ENCODE data around the gene PGS1.

PGS1 gene

DNA sequence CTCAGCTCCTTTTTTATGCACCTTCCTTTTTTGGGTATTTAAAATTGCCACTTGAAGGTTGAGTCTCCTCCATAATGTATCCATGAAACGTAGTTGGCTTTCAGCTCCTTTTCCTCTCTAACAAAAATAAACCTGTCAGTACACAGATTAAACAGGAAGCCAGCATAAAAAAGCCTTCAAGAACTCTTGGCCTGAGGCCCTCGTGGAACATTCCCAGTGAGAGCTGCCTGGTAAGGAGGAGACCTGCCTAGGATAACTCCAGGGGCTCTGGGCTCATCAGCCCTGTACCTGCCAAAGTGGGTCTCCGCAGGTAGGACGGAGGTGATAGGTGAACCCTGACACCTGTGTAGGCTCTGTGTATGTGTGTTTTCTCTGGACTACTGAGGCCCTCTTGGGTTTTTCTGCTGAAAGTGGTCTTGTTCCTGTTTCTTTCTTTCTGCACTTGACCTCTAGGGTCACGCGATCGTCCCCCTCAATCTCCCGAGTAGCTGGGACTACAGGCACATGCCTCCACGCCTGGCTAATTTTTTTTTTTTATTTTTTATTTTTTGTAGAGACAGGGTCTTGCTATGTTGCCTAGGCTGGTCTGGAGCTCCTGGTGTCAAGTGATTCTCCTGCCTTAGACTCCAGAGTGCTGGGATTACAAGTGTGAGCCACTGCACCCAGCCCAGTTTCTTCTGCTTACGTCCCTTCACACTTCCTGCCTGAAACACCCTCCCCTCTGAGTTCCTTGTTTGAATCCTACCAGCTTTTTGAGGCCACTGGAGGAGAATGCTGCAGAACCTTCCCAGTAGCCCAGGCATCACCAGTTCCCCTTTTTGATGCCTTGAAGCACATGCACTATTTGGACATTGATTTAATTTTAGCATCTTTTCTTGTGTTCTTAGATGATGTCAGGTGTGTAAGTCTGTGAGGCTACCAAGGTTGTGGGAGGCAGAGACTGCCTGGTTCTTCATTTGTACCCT, 9.8 kb downstream of the PGS1 start:
- no peak for DNase-seq (ENCODE audit: low read depth in 2 of 2)

DNA sequence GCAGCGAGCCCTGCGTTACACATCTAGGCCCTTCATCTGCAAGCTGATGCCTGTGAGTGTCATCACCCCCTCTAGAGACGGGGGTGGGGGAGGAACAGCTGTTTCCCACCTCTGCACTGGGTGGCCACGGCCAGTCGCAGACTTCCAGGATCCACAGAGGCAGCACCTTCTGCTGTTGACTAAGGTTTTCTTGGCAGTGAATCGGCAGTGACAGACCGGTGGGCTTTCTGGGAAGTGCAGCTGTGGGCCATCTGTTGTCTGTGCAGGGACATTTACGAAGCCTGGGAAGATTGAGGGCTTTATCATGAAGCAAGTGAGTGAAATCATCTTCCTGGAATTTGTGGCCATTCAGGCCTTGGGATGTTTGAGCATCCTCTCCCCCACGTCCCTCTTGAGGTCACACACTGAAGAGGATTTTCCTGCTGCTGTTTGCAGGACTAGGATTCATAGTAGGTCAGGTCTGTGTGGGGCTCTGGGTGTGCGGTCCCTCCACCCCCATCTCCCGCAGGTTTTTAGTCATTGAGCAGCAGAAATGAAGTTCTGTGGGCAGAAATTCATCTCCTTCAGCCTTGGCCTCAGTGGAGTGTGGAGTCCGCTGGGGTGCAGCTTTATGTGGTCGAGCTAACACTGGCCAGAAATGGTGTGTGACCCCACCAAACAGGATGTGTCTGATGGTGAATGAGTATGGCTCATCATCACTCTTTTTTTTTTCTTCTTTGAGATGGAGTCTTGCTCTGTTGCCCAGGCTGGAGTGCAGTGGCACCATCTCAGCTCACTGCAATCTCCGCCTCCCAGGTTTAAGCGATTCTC, 12.0 kb downstream of the PGS1 start:
- DNase-seq (ENCODE audit: low read depth in 2 of 2), result peak; percentile 93 to 94

DNA sequence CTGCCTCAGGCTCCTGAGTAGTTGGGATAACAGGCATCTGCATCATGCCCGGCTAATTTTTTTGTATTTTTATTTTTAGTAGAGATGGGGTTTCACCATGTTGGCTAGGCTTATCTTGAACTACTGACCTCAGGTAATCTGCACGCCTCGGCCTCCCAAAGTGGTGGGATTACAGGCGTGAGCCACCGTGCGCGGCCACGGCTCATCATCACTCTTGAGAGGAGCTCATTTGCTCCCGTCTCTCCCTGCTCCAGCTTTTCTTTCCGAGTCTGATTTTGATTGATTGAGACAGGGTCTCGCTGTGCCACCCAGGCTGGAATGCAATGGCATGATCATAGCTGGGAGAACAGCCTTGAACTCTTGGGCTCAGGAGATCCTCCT, 12.6 kb downstream of the PGS1 start:
- no peak for DNase-seq (ENCODE audit: low read depth in 2 of 2)

DNA sequence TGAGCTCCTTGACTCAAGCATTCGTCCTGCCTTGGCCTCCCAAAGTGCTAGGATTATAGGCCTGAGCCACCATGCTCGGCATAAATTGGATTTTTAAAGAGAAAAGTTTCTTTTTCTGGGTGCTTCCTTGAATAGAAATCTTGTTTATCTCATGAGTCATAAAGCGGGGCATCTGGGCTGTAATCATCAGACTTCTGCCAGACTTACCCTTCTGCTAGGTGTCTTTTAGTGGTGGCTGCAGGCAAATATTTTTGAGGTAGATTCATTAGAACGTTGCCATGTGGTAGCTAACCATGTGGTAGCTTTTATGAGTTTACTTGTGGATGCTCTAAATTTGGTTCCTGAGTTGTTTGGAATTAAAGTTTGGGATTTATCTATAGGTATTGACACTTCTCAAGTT, 13.4 kb downstream of the PGS1 start:
- no peak for DNase-seq (ENCODE audit: low read depth in 2 of 2)

DNA sequence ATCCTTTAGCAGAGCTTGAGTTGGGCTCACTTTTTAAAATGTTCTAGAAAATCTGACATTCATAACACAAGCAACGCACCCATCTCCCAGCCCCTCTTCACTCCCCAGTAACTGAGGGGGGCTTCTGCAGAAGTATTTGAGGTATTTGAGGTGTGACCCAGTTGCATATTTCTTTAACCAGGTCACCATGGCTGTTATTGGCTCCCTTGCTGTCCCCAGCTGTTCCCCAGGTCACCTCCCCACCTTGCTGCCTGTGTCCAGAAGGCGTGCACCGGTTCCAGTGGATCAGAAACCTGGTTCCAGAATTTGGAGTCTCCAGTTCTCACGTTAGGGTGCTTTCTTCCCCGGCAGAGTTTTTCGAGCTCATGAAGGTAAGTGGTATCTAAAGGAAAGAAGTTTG, 13.8 kb downstream of the PGS1 start:
- DNase-seq (ENCODE audit: low read depth in 2 of 2), result no peak

DNA sequence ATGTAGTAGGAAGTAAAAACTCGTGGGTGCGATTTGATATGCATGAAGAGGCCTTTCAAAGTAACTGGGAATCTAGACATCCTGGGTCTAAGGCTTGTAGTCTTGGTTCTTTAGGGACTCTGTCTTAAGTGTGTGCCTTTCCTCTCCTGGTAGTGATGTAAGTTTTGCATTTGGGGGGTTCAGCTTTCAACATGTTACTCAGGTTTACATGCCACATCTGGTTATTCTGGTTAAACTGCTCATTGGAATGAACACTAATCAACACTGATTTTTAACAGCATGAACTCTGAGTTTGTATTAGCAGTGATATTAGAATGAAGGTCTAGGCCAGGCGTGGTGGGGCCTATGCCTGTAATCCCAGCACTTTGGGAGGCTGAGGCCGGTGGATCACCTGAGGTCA, 15.1 kb downstream of the PGS1 start:
- DNase-seq (ENCODE audit: low read depth in 2 of 2), result no peak

DNA sequence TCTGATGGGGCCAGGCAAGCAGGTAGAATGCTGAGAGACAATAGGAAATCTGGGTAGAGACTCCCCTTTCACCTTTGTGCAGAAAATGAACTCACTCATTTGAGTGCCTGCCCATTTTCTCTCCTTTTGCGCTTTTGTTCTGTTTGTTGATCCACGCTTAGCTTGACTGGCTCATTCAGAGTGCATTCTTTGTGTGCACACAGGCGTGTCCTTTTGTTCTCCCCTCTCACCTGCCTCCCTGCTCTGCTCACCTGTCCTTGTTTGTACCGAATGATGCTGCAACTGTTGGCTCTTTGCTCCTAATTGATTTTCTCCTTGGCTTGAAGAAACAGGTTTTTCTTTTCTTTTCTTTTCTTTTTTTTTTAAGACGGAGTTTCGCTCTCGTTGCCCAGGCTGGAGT, 15.8 kb downstream of the PGS1 start:
- DNase-seq (ENCODE audit: low read depth in 2 of 2), result no peak

DNA sequence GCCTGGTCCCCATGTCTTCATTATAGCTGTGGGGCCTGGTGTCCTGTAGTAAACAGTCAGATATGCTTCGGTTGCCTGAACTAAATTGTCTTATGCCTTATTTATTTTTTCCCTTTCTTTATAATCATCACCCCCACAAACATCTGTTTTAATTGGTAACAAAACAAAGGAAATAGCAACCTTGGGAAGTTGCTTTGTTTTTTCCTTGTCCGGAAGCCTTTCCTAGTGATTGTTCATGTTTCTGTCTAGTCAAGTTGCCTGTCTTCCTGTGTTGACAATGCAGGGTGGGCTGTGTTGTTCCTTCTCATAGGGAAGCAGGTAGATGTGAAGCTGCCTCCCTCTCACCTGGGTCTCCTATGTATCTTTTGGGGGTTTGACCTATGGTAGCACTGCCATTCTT, 16.7 kb downstream of the PGS1 start:
- DNase-seq (ENCODE audit: low read depth in 2 of 2), result no peak

DNA sequence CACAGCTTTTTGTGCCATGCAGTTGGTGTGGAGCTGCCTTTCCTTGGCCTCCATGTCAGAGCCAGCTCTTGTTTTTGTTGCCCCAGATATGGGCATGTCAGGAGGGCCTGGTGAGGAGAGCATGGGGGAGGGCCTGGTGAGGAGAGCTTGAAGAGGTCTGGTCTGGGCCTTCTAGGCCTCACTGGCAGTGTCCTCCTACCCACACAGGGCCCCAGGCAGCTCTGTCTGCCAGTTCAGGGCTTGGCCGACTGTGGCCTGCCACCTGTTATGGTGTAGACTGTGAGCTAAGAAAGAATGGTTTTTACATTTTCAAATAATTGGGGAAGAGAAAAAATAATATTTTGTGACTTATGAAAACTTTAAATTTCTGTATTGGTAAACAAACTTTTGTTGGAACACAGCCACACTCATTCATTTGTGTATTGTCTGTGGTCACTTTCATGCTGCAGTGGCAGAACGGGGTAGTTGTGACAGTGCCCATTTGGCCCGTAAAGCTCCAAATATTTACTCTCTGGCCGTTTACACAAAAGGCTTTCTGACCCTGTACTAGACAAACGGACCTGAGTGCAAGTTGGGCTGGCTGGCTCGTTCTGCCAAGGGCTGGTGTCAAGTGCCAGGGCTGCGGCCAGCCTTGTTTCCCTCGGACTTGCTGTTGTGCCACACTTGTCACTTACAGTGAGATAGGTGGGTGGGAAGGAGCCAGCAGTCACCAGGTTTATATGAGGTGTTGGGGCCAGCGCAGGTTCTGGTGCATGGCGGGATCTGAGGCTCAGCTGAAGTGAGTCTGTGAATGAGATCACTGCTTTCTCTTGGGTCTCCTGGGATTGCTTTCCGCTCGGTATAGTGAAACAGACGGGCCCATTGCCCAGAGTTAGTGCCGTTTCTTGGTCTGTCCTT, 18.2 kb downstream of the PGS1 start:
- DNase-seq (ENCODE audit: low read depth in 2 of 2), result no peak

DNA sequence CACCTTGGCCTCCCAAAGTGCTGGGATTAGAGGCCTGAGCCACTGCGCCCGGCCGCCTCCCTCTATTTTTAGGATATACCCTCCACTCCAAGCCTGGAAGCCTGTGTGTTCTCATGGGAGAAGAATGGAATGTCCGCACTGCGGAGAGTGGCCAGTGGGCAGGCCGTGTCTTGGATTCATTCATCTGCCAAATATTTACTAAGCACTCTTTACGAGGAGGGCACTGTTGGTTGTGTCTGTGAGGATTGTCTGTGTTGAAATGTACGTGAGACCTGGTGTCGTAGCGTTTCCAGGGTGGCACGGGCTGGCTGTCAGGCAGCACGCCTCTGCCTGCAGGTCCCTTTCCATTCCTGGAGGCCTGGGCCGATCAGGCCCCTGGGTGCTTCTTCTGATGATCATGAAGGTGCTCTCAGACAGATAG, 19.2 kb downstream of the PGS1 start:
- DNase-seq (ENCODE audit: low read depth in 2 of 2), result no peak

DNA sequence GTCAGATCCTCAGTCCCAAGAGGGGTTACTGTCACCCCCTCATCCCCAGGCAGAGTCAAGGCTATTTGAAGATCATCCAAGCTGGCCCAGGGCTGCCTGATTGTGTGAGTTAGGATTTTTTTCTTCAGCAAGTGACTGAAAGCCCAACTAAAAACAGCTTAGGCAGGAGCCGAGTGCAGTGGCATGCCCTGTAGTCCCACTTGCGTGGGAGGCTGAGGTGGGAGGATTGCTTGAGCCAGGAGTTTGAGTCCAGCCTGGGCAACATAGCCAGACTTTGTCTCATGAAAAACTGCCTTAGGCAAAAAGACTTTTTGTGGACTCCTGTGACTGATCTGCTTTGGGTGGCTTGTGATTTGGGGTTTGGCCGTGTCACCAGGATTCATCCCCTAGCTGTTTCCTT, 19.9 kb downstream of the PGS1 start:
- no peak for DNase-seq (ENCODE audit: low read depth in 2 of 2)

DNA sequence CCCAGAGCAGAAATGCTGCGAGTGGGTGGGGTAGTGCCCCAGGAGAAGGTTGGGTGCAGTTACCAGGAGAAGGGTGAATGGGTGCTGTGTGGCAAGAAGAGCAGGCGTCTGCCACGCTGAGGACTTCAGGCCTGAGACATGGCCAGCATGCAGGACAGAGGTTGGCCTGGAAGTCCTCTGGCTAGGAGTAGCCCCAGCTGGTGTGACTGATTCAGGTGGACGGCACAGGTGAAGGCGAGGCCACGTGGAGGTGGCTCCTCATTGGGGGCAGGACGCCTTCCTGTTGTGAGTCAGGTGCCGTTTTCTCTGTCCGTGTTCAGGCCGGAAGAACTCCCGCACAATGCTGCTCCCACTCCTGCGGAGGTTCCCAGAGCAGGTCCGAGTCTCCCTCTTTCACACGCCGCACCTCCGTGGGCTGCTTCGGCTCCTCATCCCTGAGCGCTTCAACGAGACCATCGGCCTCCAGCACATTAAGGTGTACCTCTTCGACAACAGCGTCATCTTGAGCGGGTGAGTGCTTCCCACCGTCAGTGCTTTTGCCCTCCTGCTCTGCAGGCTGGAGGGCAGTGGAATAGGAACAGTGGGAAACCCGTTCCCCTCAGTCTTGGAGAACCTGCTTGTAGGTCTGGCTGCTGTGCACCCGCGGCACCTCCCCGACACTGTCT, 20.7 kb downstream of the PGS1 start:
- DNase-seq (ENCODE audit: low read depth in 2 of 2), result no peak

DNA sequence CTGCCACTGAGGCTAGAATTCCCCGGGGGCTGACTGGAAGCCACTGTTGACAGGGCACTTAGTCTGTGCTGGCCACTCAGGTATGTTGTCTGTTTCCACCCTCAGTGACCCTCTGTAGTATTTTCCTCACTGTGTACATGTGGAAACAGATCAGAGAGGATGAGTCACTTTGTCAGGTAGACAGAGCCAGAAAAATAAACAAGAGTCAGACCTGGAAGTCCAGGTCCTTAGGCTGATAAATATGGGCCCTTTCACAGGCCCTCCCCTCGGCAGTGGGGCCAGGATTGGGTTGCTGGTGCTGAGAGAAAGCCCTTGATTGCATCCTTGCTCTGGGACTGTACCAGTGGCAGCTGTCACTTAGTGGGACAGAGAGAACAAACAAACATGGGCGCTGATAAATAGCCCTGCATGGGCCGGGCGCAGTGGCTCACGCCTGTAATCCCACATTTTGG, 21.3 kb downstream of the PGS1 start:
- DNase-seq (ENCODE audit: low read depth in 2 of 2), result no peak

DNA sequence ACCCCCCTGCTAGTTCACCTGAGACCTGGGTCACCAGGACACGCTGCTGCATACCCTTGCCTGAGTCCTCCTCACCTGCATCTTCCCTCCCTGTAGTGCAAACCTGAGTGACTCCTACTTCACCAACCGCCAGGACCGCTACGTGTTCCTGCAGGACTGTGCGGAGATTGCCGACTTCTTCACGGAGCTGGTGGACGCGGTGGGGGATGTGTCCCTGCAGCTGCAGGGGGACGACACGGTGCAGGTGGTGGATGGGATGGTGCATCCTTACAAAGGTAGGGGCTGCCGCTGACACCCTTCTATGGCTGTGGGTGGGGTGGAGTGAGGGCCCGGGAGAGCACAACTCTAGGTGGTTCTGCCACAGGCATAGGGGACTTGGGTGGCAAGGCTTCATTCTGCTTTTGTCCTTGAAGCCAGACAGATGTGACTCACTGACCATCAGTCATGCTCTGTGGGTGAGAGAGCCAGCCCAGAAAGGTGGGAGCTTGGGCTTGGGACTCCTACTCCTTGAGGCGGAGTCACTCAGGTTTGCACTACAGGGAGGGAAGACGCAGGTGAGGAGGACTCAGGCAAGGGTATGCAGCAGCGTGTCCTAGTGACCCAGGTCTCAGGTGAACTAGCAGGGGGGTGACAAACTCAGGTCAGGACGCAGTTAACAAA, 22.3 kb downstream of the PGS1 start:
- DNase-seq (ENCODE audit: low read depth in 2 of 2), result no peak

DNA sequence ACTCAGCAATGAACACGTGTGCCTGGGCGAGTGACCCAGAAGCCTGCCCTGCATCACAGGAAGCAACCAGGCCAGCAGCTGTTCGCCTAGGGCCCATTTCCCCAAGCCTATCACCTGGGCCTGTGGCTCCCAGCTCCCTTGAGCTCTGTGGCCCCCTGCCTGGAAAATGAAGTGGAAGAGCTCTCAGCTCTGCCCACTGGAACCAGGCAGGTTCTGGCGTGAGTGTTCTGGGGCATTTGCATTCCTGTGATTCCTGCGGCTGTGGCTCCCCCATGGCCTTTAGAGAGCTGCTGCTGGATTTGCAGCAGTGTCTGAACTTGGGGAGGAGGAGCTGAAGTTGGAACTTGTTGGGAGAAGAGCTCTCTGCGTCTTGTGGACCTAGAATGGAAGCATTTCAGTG, 22.8 kb downstream of the PGS1 start:
- no peak for DNase-seq (ENCODE audit: low read depth in 2 of 2)

DNA sequence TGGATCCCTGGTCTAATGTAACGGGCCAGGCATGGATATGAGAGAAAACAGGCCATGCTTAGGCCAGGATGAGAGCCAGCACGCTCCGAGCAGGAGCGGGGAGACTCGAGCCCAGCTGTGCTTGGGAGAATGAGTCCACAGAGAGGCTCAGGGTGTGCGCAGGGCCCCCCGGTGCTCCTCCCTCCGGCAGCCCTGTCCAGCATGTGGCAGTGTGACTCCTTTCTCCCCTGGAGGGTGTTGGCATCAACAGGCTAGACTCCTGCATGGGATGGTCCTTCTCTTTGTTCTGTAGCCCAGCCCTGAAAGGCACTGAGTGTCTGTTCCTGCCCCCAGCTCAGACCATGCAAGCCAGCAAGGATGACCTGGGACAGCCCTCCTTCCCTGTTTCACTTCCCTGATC, 23.4 kb downstream of the PGS1 start:
- no peak for DNase-seq (ENCODE audit: low read depth in 2 of 2)

DNA sequence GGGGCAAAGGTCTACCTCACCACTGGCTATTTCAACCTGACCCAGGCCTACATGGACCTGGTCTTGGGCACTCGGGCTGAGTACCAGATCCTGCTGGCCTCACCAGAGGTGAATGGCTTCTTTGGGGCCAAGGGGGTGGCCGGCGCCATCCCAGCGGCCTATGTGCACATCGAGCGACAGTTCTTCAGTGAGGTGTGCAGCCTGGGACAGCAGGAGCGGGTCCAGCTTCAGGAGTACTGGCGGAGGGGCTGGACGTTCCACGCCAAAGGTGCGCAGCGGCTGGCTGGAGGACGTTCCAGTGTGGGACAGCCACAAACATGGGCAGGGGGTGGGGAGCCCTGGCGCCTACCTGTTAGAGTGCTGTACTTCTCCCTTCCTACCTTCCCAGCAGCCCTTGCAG, 25.4 kb downstream of the PGS1 start:
- no peak for DNase-seq (ENCODE audit: low read depth in 2 of 2)

DNA sequence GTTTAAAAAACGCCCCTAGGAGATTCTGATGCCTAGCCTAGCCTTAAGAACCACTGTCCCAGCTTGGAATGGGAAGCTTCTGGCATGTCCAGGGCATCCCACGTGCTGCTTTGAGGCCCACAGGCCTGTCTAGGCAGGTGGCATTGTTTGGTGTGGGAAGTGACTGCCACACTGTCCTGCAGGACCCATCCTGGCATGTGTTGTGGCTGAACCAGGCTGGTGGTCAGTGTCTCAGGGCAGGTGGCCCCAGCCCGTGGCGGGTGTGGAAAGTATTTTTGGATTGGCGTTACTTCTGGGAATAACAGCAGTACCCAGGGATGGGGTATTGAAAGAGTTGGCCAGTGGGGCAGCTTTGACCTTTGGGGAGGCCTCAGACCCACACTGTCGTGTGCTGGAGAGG, 27.9 kb downstream of the PGS1 start:
- DNase-seq (ENCODE audit: low read depth in 2 of 2), result no peak

DNA sequence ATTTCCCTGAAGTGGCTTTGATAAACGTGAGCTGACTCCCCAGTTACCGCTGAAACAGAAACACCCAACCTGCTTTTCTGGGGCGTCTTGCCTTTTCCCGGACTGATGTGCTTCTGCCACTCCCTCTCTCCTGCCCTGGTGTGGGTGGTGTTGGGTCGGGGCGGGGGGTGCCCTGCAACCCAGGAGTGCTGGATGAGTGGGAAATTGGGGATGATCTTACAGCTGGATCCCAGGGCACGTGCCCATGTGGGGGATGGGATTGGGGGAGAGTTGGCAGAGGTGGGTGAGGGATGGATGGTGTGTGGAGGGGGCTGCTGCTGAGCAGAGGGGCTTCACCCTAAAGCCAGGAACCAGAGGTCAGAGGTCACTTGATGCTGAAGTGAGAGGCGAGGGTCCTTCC, 28.5 kb downstream of the PGS1 start:
- no peak for DNase-seq (ENCODE audit: low read depth in 2 of 2)

DNA sequence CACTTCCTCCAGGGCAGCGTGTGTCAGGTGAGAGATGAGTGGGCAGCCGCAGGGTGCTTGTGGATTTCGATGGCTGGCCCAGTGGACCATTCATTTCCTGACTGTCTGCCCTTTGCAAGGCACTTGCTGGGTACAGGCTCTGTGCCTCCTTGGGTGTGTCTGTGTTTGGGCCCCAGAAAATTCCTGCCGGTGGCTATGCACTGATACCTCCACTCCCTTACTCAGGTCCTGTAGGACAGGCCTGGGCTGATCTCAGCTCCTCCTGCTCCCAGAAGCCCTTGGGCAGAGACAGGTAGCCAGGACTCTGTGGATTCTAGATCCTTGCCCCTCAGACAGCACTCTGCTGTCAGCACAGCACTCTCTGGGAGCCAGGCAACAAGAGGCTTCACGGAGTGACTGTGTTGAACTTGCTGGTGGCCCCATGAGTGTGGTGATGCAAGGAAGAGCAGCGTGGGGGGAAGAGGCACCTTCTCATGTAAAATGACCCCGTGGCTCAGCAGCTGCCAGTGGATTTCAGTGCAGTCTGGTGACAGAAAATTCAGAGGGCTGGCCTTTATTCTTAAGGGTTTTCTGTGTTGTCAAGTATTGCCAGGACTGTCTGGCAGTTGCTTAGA, 29.0 kb downstream of the PGS1 start:
- no peak for DNase-seq (ENCODE audit: low read depth in 2 of 2)
